Activated T-helper 9 cell treated with anti-CD3 and anti-CD28 coated beads, Interleukin-2, amount 50 U/mL, for 16 hours (primary cell): ENCODE data around the gene SEC61B.

Experiments
- DNase-seq: peaks from one replicate; pipeline ENCODE4 v3.0.0-alpha.2; 2020; ENCODE audit warnings: low read depth

SEC61B gene

GRCh38 chr9:99274495-99274894 is 52.4 kb downstream of the SEC61B start:
- no peak for DNase-seq
